Keratinocyte (primary cell): ENCODE results near the gene SLAIN2. TPM values are rescaled to one million over a fixed set of nuclear protein-coding genes. Genes with fewer than 3 reads are reported as not detected.

Experiments used
- DNase-seq: peaks from one replicate; pipeline ENCODE4 v3.0.0-alpha.2; 2011; ENCODE audit warnings: low read depth, missing footprints, low spot score
- FAIRE-seq: peaks from 2 replicates; lab custom pipeline; 2011; peaks lifted over from hg19 to GRCh38; lab: Jason Lieb, UNC
- H2AFZ ChIP-seq: 2 replicates; pipeline ENCODE4 v1.6.0; 2012; ENCODE audit warnings: low read length, control low read depth, inconsistent platforms; ENCODE audit not compliant: control insufficient read depth
- H3K27ac ChIP-seq: 2 replicates; pipeline ENCODE4 v1.5.1; 2011; ENCODE audit warnings: low read length; ENCODE audit not compliant: control insufficient read depth, insufficient read depth
- H3K27me3 ChIP-seq: 3 replicates; pipeline ENCODE4 v1.6.0; 2011; ENCODE audit warnings: low read length; ENCODE audit not compliant: control insufficient read depth, insufficient read depth; ENCODE audit errors: extremely low read depth
- H3K36me3 ChIP-seq, 2 experiments: 2 replicates in 1 of 2; 3 replicates in 1 of 2; pipeline ENCODE4 v1.5.1; 2011; ENCODE audit warnings: low read length in 2 of 2, mild to moderate bottlenecking in 1 of 2; ENCODE audit not compliant: control insufficient read depth in 2 of 2, insufficient read depth in 2 of 2; ENCODE audit errors: extremely low read depth in 1 of 2
- H3K4me1 ChIP-seq: 3 replicates; pipeline ENCODE4 v1.5.1; 2011; ENCODE audit warnings: low read length; ENCODE audit not compliant: control insufficient read depth, insufficient read depth; ENCODE audit errors: extremely low read depth
- H3K4me2 ChIP-seq: 3 replicates; pipeline ENCODE4 v1.6.0; 2011; ENCODE audit warnings: low read depth, low read length; ENCODE audit not compliant: control insufficient read depth, insufficient read depth; ENCODE audit errors: extremely low read depth
- H3K4me3 ChIP-seq, 3 experiments: fragments of 200-600 bp in 1 of 3; sonication (generic) in 1 of 3; 2 replicates in 2 of 3; 3 replicates in 1 of 3; pipeline ENCODE4 v1.5.1; 2011 to 2016; ENCODE audit warnings: low read length in 3 of 3, mild to moderate bottlenecking in 3 of 3, control low read depth in 2 of 3, inconsistent platforms in 1 of 3, low read depth in 1 of 3, mixed read lengths in 1 of 3, mixed run types in 1 of 3, moderate library complexity in 1 of 3; ENCODE audit not compliant: control insufficient read depth in 2 of 3, insufficient read depth in 2 of 3; ENCODE audit errors: extremely low read depth in 1 of 3
- H3K79me2 ChIP-seq: 2 replicates; pipeline ENCODE4 v1.6.0; 2012; ENCODE audit warnings: low read length; ENCODE audit not compliant: control insufficient read depth, insufficient read depth
- H3K9ac ChIP-seq: 3 replicates; pipeline ENCODE4 v1.6.0; 2011; ENCODE audit warnings: low read length; ENCODE audit not compliant: control insufficient read depth, insufficient read depth; ENCODE audit errors: extremely low read depth
- H3K9me1 ChIP-seq: 3 replicates; pipeline ENCODE4 v1.6.0; 2011; ENCODE audit warnings: low read length; ENCODE audit not compliant: control insufficient read depth, insufficient read depth; ENCODE audit errors: extremely low read depth
- H3K9me3 ChIP-seq: 2 replicates; pipeline ENCODE4 v1.5.1; 2012; ENCODE audit warnings: low read depth, low read length; ENCODE audit not compliant: control insufficient read depth
- H4K20me1 ChIP-seq: 3 replicates; pipeline ENCODE4 v1.6.0; 2011; ENCODE audit warnings: low read length; ENCODE audit not compliant: control insufficient read depth, insufficient read depth; ENCODE audit errors: extremely low read depth
- EZH2 ChIP-seq: IDR thresholded peaks from one replicate; pipeline ENCODE4 v1.6.1; 2012; ENCODE audit warnings: inconsistent platforms, mild to moderate bottlenecking, low read length, moderate library complexity
- dilution Hi-C: fragments of 300-500 bp; cut with MboI; formaldehyde crosslinking; loops from one replicate; pipeline ENCODE4 v1.7.0; 2020; ENCODE audit warnings: low sequenced_read_pairs; ENCODE audit not compliant: extremely low pct_ligation_motif_present
- polyA plus RNA-seq, 5 experiments: library from polyadenylated mRNA; depleted of rRNA in 3 of 5; stranded (reverse) in 3 of 5; stranded (forward) in 1 of 5; unstranded in 1 of 5; fragments of >200 nt; gene quantifications; 1 replicate in 1 of 5; 2 replicates in 3 of 5; 3 replicates in 1 of 5; pipeline versions ENCODE4 v1.2.1 to v1.2.3, GENCODE V29; 2011 to 2012; ENCODE audit warnings: missing spikeins in 2 of 5, low read depth in 1 of 5, low replicate concordance in 1 of 5
- TF ChIP-seq, protein P1 (sequence below), 3 experiments: IDR thresholded peaks in 1 of 3; conservative IDR thresholded peaks in 1 of 3; optimal IDR thresholded peaks in 1 of 3; 2 replicates in 2 of 3; 3 replicates in 1 of 3; pipeline versions ENCODE3 to v1.5.1; 2011; ENCODE audit warnings: low read length in 3 of 3, mild to moderate bottlenecking in 3 of 3, moderate library complexity in 2 of 3, control low read depth in 1 of 3, inconsistent platforms in 1 of 3; ENCODE audit not compliant: insufficient read depth in 2 of 3; ENCODE audit errors: extremely low read depth in 1 of 3

Gene SLAIN2
- polyA plus RNA-seq, 1 donor (not counting 4 experiments of a cell fraction or from before 2014, with no cell fraction given), result 72.4 TPM

DNA sequence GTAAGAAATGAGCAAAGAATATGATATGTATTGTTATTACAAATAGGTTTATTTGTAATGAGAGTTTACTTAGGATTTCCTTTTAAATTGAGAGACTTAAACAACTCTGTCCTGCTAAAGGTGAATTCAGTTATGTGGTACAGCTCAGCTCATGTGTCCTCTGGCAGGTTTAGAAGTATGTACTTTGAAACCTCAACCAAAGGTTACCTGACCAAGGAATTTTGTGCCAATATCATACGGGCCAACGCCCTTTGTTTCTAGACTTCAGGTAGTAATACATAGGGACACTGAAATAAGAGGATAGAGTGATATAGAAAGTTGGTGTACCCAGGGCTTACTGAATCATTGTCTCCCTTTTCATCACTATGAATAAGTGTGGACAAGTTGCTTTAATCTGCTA lies 25.7 kb downstream of the SLAIN2 start:
- H3K9me1 ChIP-seq, result no peaks in the 10 kb centered on the region
- no peak overlapping the region for H3K4me2 ChIP-seq
- no peak for FAIRE-seq
- no peak for DNase-seq
- TF ChIP-seq, protein P1, sequence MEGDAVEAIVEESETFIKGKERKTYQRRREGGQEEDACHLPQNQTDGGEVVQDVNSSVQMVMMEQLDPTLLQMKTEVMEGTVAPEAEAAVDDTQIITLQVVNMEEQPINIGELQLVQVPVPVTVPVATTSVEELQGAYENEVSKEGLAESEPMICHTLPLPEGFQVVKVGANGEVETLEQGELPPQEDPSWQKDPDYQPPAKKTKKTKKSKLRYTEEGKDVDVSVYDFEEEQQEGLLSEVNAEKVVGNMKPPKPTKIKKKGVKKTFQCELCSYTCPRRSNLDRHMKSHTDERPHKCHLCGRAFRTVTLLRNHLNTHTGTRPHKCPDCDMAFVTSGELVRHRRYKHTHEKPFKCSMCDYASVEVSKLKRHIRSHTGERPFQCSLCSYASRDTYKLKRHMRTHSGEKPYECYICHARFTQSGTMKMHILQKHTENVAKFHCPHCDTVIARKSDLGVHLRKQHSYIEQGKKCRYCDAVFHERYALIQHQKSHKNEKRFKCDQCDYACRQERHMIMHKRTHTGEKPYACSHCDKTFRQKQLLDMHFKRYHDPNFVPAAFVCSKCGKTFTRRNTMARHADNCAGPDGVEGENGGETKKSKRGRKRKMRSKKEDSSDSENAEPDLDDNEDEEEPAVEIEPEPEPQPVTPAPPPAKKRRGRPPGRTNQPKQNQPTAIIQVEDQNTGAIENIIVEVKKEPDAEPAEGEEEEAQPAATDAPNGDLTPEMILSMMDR (optimal IDR thresholded peaks at IDR 0.05 in 1 of 3, IDR thresholded peaks at IDR 0.05 in 1 of 3, conservative IDR thresholded peaks at IDR 0.05 in 1 of 3; ENCODE audit: extremely low read depth in 1 of 3, insufficient read depth in 2 of 3, low read length in 3 of 3), result no peak
- TF ChIP-seq EZH2, result no peak
- H3K27me3 ChIP-seq, result no peaks in the 10 kb centered on the region
- H3K79me2 ChIP-seq, result peaks cover 68% of the 10 kb centered on the region
- no peak overlapping the region for H3K27ac ChIP-seq
- H3K9me3 ChIP-seq, result no peaks in the 10 kb centered on the region
- peaks cover 7% of the 10 kb centered on the region for H3K4me1 ChIP-seq
- H4K20me1 ChIP-seq, result no peaks in the 10 kb centered on the region
- H3K4me3 ChIP-seq, result no peak overlapping the region
- no peak overlapping the region for H3K9ac ChIP-seq
- dilution Hi-C loops, result no loop called here
- no peaks in the 10 kb centered on the region for H3K36me3 ChIP-seq
- H2AFZ ChIP-seq, result no peak overlapping the region

GRCh38 chr4:48368389-48368788 lies 27.1 kb downstream of the SLAIN2 start:
- no peak for TF ChIP-seq EZH2
- TF ChIP-seq, protein P1 (optimal IDR thresholded peaks at IDR 0.05 in 1 of 3, IDR thresholded peaks at IDR 0.05 in 1 of 3, conservative IDR thresholded peaks at IDR 0.05 in 1 of 3; ENCODE audit: extremely low read depth in 1 of 3, insufficient read depth in 2 of 3, low read length in 3 of 3), result no peak
- Histone ChIP-seq H3K27me3 (no peaks in the 10 kb centered on the region), H3K4me2 (no peak overlapping the region), H3K9me1 (no peaks in the 10 kb centered on the region), H3K4me1 (peaks cover 7% of the 10 kb centered on the region), H3K79me2 (peaks cover 74% of the 10 kb centered on the region), H3K4me3 (no peak overlapping the region), H4K20me1 (no peaks in the 10 kb centered on the region), H3K27ac (no peak overlapping the region), H3K36me3 (no peaks in the 10 kb centered on the region), H3K9me3 (no peaks in the 10 kb centered on the region), H2AFZ (no peak overlapping the region), H3K9ac (no peak overlapping the region)
- DNase-seq, result no peak
- no peak for FAIRE-seq
- dilution Hi-C loops, result no loop called here
